SK-N-SH (cell line): ENCODE measurements around the gene FTCD. TPM values are rescaled to one million over a fixed set of nuclear protein-coding genes. Genes with fewer than 3 reads are reported as not detected.

Experiments used
- CTCF ChIA-PET: fragments of 300-600, 350-600 bp; formaldehyde crosslinking; extraction: SDS; loops from one replicate; lab custom pipeline; 2021; lab: Yijun Ruan, JAX
- POLR2A ChIA-PET: fragments of 350-600 bp; sonication (Branson Sonifier 250); formaldehyde crosslinking; extraction: SDS; loops from one replicate; lab custom pipeline; 2020; ENCODE audit warnings: antibody characterized with exemption, inconsistent platforms; lab: Yijun Ruan, JAX
- DNase-seq: peaks from one replicate; pipeline ENCODE4 v3.0.0; 2012
- H2AFZ ChIP-seq: fragments of 200-600 bp; sonication (generic); 2 replicates; pipeline ENCODE4 v1.8.1; 2016; ENCODE audit warnings: antibody characterized with exemption, mild to moderate bottlenecking, low read depth
- H3F3A ChIP-seq: fragments of 200-600 bp; sonication (generic); replicated peaks from 2 replicates; pipeline ENCODE3; 2016; ENCODE audit warnings: antibody characterized with exemption, mild to moderate bottlenecking; ENCODE audit not compliant: insufficient read depth
- H3K27ac ChIP-seq, 2 experiments: fragments of 200-500 bp in 1 of 2; fragments of 200-600 bp in 1 of 2; sonication (Bioruptor generic) in 1 of 2; sonication (generic), shearing (Covaris generic) in 1 of 2; 2 replicates each; pipeline versions ENCODE4 v1.5.1 to v1.6.1; 2014 to 2016; ENCODE audit warnings: low read depth in 2 of 2, inconsistent platforms in 1 of 2, low read length in 1 of 2, mild to moderate bottlenecking in 1 of 2, mixed read lengths in 1 of 2
- H3K27me3 ChIP-seq: fragments of 200-600 bp; sonication (generic), shearing (Covaris generic); 2 replicates; pipeline ENCODE4 v1.6.1; 2016; ENCODE audit warnings: mixed run types; ENCODE audit not compliant: insufficient read depth
- H3K36me3 ChIP-seq, 2 experiments: fragments of 200-500 bp in 1 of 2; fragments of 200-600 bp in 1 of 2; sonication (Bioruptor generic) in 1 of 2; sonication (generic) in 1 of 2; replicated peaks in 1 of 2; 2 replicates each; pipeline versions ENCODE3 to v1.5.1; 2014 to 2016; ENCODE audit warnings: low read length in 1 of 2, mild to moderate bottlenecking in 1 of 2; ENCODE audit not compliant: insufficient read depth in 2 of 2, control insufficient read depth in 1 of 2
- H3K4me1 ChIP-seq, 2 experiments: fragments of 200-500 bp in 1 of 2; fragments of 200-600 bp in 1 of 2; sonication (Bioruptor generic) in 1 of 2; sonication (generic), shearing (Covaris generic) in 1 of 2; 2 replicates each; pipeline versions ENCODE4 v1.5.1 to v1.6.1; 2014 to 2016; ENCODE audit warnings: low read depth in 1 of 2, low read length in 1 of 2, mixed run types in 1 of 2; ENCODE audit not compliant: insufficient read depth in 2 of 2, control insufficient read depth in 1 of 2
- H3K4me2 ChIP-seq: fragments of 200-600 bp; sonication (generic), shearing (Covaris generic); 2 replicates; pipeline ENCODE4 v1.6.1; 2017; ENCODE audit warnings: mixed run types
- H3K4me3 ChIP-seq, 2 experiments: fragments of 200-500 bp in 1 of 2; fragments of 200-600 bp in 1 of 2; sonication (Bioruptor generic) in 1 of 2; sonication (generic), shearing (Covaris generic) in 1 of 2; 2 replicates each; pipeline versions ENCODE4 v1.5.1 to v1.8.1; 2014 to 2016; ENCODE audit warnings: low read depth in 2 of 2, inconsistent platforms in 1 of 2, low read length in 1 of 2, mild to moderate bottlenecking in 1 of 2, mixed read lengths in 1 of 2, moderate library complexity in 1 of 2
- H3K79me2 ChIP-seq: fragments of 200-600 bp; sonication (generic); 2 replicates; pipeline ENCODE4 v1.8.1; 2017; ENCODE audit warnings: mild to moderate bottlenecking; ENCODE audit not compliant: insufficient read depth
- H3K9ac ChIP-seq: fragments of 200-600 bp; sonication (generic); 2 replicates; pipeline ENCODE4 v1.6.1; 2017; ENCODE audit warnings: mixed run types
- H3K9me2 ChIP-seq: fragments of 200-600 bp; sonication (generic); 2 replicates; pipeline ENCODE4 v1.6.1; 2017; ENCODE audit warnings: mixed run types
- H3K9me3 ChIP-seq: fragments of 200-600 bp; sonication (generic); 2 replicates; pipeline ENCODE4 v1.6.1; 2017; ENCODE audit warnings: mixed run types, mild to moderate bottlenecking, moderate library complexity
- H4K20me1 ChIP-seq: fragments of 200-600 bp; sonication (generic); 2 replicates; pipeline ENCODE4 v1.6.1; 2017; ENCODE audit warnings: mild to moderate bottlenecking, mixed run types; ENCODE audit not compliant: insufficient read depth
- ELF1 ChIP-seq: IDR thresholded peaks from 2 replicates; pipeline ENCODE4 v1.4.0; 2012
- EZH2phosphoT487 ChIP-seq: fragments of 200-600 bp; sonication (generic); IDR thresholded peaks from 2 replicates; pipeline ENCODE4 v1.6.1; 2017; ENCODE audit warnings: low read depth, mixed run types, mild to moderate bottlenecking, antibody characterized with exemption, moderate library complexity, borderline replicate concordance
- FOSL2 ChIP-seq: IDR thresholded peaks from 2 replicates; pipeline ENCODE4 v1.4.0; 2012; ENCODE audit warnings: low read depth, mild to moderate bottlenecking, moderate library complexity, borderline replicate concordance
- GATA2 ChIP-seq: sonication (generic); formaldehyde crosslinking; IDR thresholded peaks from 2 replicates; pipeline ENCODE4 v1.5.0; 2020; ENCODE audit warnings: mild to moderate bottlenecking, missing genetic modification reagents
- JUND ChIP-seq: IDR thresholded peaks from 2 replicates; pipeline ENCODE4 v1.4.0; 2012
- MXI1 ChIP-seq: IDR thresholded peaks from 2 replicates; pipeline ENCODE4 v1.6.1; 2012; ENCODE audit warnings: mild to moderate bottlenecking, low read depth, low read length, improper control_type of control experiment
- NFIC ChIP-seq: IDR thresholded peaks from 2 replicates; pipeline ENCODE4 v1.4.0; 2012; ENCODE audit warnings: borderline replicate concordance
- POLR2AphosphoS5 ChIP-seq: IDR thresholded peaks from 2 replicates; pipeline ENCODE4 v1.6.1; 2012; ENCODE audit warnings: low read depth, low read length
- RCOR1 ChIP-seq: fragments of 150-350 bp; IDR thresholded peaks from 2 replicates; pipeline ENCODE4 v1.6.1; 2017; ENCODE audit warnings: antibody characterized with exemption, low read length
- YY1 ChIP-seq: IDR thresholded peaks from 2 replicates; pipeline ENCODE4 v1.4.0; 2012; ENCODE audit warnings: low read depth, mild to moderate bottlenecking
- WGBS: methylation state at CpG from one replicate; pipeline ENCODE4 v1.1.6; 2017; ENCODE audit warnings: low lambda C conversion rate; 5-methylcytosine and 5-hydroxymethylcytosine counted together
- polyA plus RNA-seq, 3 experiments: library from polyadenylated mRNA; depleted of rRNA; stranded (reverse); fragments of >200 nt; gene quantifications; 2 replicates each; pipeline ENCODE4 v1.2.3, GENCODE V29; 2012
- TF ChIP-seq, protein P1 (sequence below): fragments of 150-350 bp; IDR thresholded peaks from 2 replicates; pipeline ENCODE4 v1.6.1; 2017; ENCODE audit warnings: antibody characterized with exemption, low read length, low read depth, borderline replicate concordance
- TF ChIP-seq, protein P2 (sequence below): IDR thresholded peaks from 2 replicates; pipeline ENCODE4 v1.4.0; 2012; ENCODE audit warnings: low read depth, borderline replicate concordance
- TF ChIP-seq, protein P3 (sequence below): IDR thresholded peaks from 2 replicates; pipeline ENCODE4 v1.6.1; 2012; ENCODE audit warnings: mild to moderate bottlenecking, low read depth, low read length, moderate library complexity
- TF ChIP-seq, protein P4 (sequence below): IDR thresholded peaks from 2 replicates; pipeline ENCODE4; 2012
- TF ChIP-seq, protein P5 (sequence below): IDR thresholded peaks from 2 replicates; pipeline ENCODE4 v1.4.0; 2012; ENCODE audit warnings: low read depth
- TF ChIP-seq, protein P6 (sequence below): fragments of 150-350 bp; IDR thresholded peaks from 2 replicates; pipeline ENCODE4 v1.6.1; 2016; ENCODE audit warnings: mild to moderate bottlenecking, low read depth, low read length

Gene FTCD
- polyA plus RNA-seq, 1 of the 3 experiments (the other 2 are of a cell fraction): 0.33 TPM

DNA sequence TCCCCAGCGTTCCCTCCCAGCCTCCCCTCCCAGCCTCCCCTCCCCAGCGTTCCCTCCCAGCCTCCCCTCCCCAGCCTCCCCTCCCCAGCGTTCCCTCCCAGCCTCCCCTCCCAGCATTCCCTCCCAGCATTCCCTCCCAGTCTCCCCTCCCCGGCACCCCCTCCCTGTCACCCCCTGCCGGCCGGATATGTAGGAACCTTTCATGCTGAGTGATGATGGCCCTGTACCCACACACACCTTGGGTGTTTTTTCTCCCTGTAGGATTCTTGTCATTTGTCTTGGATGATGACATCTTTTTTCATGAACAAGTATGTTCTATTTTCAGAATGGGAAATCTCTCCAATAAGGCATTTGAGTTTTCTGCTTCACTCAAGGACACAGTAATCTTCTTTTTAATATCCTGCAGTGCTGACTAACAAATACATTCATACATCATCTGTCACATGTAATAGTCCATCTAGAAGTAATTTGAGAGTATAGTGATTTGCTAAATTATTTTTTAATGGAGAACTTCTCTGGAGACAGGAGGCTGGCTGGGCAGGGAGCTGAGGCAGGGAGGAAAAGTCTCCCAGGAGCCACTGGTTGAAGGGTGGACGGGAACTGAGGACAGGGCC lies 19.5 kb downstream of the FTCD start:
- Histone ChIP-seq H3K4me1 (no peaks in the 10 kb centered on the region; a peak in 1 of 4 replicates), H3F3A (no peaks in the 10 kb centered on the region), H3K4me3 (no peak overlapping the region), H3K9me3 (no peaks in the 10 kb centered on the region), H3K9ac (no peak overlapping the region), H3K27ac (no peak overlapping the region), H4K20me1 (no peaks in the 10 kb centered on the region), H3K9me2 (no peaks in the 10 kb centered on the region), H3K4me2 (no peak overlapping the region), H3K36me3 (no peaks in the 10 kb centered on the region), H3K79me2 (no peaks in the 10 kb centered on the region), H2AFZ (no peak overlapping the region), H3K27me3 (no peaks in the 10 kb centered on the region)
- DNase-seq: no peak
- ChIA-PET CTCF (no interaction called here), POLR2A (no interaction called here)
- TF ChIP-seq GATA2 (CRISPR knock-in tag) (no peak), MXI1 (no peak), RCOR1 (no peak), NFIC (no peak), POLR2AphosphoS5 (no peak), ELF1 (no peak), YY1 (no peak), FOSL2 (no peak), EZH2phosphoT487 (no peak), JUND (no peak)
- TF ChIP-seq, protein P1, sequence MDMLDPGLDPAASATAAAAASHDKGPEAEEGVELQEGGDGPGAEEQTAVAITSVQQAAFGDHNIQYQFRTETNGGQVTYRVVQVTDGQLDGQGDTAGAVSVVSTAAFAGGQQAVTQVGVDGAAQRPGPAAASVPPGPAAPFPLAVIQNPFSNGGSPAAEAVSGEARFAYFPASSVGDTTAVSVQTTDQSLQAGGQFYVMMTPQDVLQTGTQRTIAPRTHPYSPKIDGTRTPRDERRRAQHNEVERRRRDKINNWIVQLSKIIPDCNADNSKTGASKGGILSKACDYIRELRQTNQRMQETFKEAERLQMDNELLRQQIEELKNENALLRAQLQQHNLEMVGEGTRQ: no peak
- TF ChIP-seq, protein P2, sequence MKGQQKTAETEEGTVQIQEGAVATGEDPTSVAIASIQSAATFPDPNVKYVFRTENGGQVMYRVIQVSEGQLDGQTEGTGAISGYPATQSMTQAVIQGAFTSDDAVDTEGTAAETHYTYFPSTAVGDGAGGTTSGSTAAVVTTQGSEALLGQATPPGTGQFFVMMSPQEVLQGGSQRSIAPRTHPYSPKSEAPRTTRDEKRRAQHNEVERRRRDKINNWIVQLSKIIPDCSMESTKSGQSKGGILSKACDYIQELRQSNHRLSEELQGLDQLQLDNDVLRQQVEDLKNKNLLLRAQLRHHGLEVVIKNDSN: no peak
- TF ChIP-seq, protein P3, sequence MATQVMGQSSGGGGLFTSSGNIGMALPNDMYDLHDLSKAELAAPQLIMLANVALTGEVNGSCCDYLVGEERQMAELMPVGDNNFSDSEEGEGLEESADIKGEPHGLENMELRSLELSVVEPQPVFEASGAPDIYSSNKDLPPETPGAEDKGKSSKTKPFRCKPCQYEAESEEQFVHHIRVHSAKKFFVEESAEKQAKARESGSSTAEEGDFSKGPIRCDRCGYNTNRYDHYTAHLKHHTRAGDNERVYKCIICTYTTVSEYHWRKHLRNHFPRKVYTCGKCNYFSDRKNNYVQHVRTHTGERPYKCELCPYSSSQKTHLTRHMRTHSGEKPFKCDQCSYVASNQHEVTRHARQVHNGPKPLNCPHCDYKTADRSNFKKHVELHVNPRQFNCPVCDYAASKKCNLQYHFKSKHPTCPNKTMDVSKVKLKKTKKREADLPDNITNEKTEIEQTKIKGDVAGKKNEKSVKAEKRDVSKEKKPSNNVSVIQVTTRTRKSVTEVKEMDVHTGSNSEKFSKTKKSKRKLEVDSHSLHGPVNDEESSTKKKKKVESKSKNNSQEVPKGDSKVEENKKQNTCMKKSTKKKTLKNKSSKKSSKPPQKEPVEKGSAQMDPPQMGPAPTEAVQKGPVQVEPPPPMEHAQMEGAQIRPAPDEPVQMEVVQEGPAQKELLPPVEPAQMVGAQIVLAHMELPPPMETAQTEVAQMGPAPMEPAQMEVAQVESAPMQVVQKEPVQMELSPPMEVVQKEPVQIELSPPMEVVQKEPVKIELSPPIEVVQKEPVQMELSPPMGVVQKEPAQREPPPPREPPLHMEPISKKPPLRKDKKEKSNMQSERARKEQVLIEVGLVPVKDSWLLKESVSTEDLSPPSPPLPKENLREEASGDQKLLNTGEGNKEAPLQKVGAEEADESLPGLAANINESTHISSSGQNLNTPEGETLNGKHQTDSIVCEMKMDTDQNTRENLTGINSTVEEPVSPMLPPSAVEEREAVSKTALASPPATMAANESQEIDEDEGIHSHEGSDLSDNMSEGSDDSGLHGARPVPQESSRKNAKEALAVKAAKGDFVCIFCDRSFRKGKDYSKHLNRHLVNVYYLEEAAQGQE: no peak
- TF ChIP-seq, protein P4, sequence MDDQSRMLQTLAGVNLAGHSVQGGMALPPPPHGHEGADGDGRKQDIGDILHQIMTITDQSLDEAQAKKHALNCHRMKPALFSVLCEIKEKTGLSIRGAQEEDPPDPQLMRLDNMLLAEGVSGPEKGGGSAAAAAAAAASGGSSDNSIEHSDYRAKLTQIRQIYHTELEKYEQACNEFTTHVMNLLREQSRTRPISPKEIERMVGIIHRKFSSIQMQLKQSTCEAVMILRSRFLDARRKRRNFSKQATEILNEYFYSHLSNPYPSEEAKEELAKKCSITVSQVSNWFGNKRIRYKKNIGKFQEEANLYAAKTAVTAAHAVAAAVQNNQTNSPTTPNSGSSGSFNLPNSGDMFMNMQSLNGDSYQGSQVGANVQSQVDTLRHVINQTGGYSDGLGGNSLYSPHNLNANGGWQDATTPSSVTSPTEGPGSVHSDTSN: no peak
- TF ChIP-seq, protein P5, sequence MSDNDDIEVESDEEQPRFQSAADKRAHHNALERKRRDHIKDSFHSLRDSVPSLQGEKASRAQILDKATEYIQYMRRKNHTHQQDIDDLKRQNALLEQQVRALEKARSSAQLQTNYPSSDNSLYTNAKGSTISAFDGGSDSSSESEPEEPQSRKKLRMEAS: no peak
- TF ChIP-seq, protein P6, sequence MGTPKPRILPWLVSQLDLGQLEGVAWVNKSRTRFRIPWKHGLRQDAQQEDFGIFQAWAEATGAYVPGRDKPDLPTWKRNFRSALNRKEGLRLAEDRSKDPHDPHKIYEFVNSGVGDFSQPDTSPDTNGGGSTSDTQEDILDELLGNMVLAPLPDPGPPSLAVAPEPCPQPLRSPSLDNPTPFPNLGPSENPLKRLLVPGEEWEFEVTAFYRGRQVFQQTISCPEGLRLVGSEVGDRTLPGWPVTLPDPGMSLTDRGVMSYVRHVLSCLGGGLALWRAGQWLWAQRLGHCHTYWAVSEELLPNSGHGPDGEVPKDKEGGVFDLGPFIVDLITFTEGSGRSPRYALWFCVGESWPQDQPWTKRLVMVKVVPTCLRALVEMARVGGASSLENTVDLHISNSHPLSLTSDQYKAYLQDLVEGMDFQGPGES: no peak
- 55% methylated on average over 7 of the region's 7 CpGs for WGBS
